ENCODE measurements around the gene NAP1L1. TPM values are rescaled to one million over a fixed set of nuclear protein-coding genes. Genes with fewer than 3 reads are reported as not detected.

The NAP1L1 gene
- total RNA-seq, 4 donors from 2014 or later, result 336 to 660 (median 421) TPM

GRCh38 chr12:76065917-76066316 lies 18.6 kb downstream of the NAP1L1 start:
- intact Hi-C loops (cut with DNase I; ENCODE audit: low total_unique reads) (no loop called here), in situ Hi-C loops (cut with MboI; ENCODE audit: low sequenced_read_pairs in 4 of 4) (no loop called here)
- ATAC-seq (no peak), DNase-seq (no peak)
- TF ChIP-seq CTCF (IDR thresholded peaks at IDR 0.05 in 4 of 5, conservative IDR thresholded peaks at IDR 0.05 in 1 of 5), result no peak
- no peak for TF ChIP-seq POLR2A (IDR thresholded peaks at IDR 0.05)
- no peaks in the 10 kb centered on the region for H3K9me3 ChIP-seq
- no peak overlapping the region for H3K4me3 ChIP-seq
- no peaks in the 10 kb centered on the region for H3K27me3 ChIP-seq
- peaks cover 3 to 12% of the 10 kb centered on the region in 2 donors for H3K4me1 ChIP-seq
- no peak overlapping the region for H3K27ac ChIP-seq
- H3K36me3 ChIP-seq, result peaks cover 0 to 53% of the 10 kb centered on the region in 2 donors

GRCh38 chr12:76064904-76065303 lies 19.6 kb downstream of the NAP1L1 start:
- ATAC-seq (no peak), DNase-seq (no peak)
- Histone ChIP-seq H3K4me1 (peaks cover 3 to 9% of the 10 kb centered on the region in 2 donors), H3K36me3 (peaks cover 0 to 57% of the 10 kb centered on the region in 2 donors), H3K9me3 (no peaks in the 10 kb centered on the region), H3K27me3 (no peaks in the 10 kb centered on the region), H3K27ac (no peak overlapping the region), H3K4me3 (no peak overlapping the region)
- in situ Hi-C loops (cut with MboI; ENCODE audit: low sequenced_read_pairs in 4 of 4) (no loop called here), intact Hi-C loops (cut with DNase I; ENCODE audit: low total_unique reads) (no loop called here)
- TF ChIP-seq POLR2A (IDR thresholded peaks at IDR 0.05) (no peak), CTCF (IDR thresholded peaks at IDR 0.05 in 4 of 5, conservative IDR thresholded peaks at IDR 0.05 in 1 of 5) (no peak)

- Histone ChIP-seq H3K27ac (no peak overlapping the region), H3K9me3 (no peaks in the 10 kb centered on the region), H3K27me3 (no peaks in the 10 kb centered on the region), H3K4me3 (no peak overlapping the region), H3K36me3 (peaks cover 0 to 71% of the 10 kb centered on the region in 2 donors), H3K4me1 (no peaks in the 10 kb centered on the region)
- in situ Hi-C loops (cut with MboI; ENCODE audit: low sequenced_read_pairs in 4 of 4) (no loop called here), intact Hi-C loops (cut with DNase I; ENCODE audit: low total_unique reads) (no loop called here)
- no peak for ATAC-seq
- no peak for DNase-seq
- TF ChIP-seq POLR2A (IDR thresholded peaks at IDR 0.05), result no peak
- TF ChIP-seq CTCF (IDR thresholded peaks at IDR 0.05 in 4 of 5, conservative IDR thresholded peaks at IDR 0.05 in 1 of 5), result no peak
Measured at GRCh38 chr12:76060111-76060510, 24.4 kb downstream of the NAP1L1 start.

- Histone ChIP-seq H3K4me1 (no peaks in the 10 kb centered on the region), H3K27ac (no peak overlapping the region), H3K36me3 (peaks cover 3 to 83% of the 10 kb centered on the region in 2 donors), H3K27me3 (no peaks in the 10 kb centered on the region), H3K9me3 (no peaks in the 10 kb centered on the region), H3K4me3 (no peak overlapping the region)
- TF ChIP-seq CTCF (IDR thresholded peaks at IDR 0.05 in 4 of 5, conservative IDR thresholded peaks at IDR 0.05 in 1 of 5), result no peak
- TF ChIP-seq POLR2A (IDR thresholded peaks at IDR 0.05), result no peak
- no peak for ATAC-seq
- intact Hi-C loops (cut with DNase I; ENCODE audit: low total_unique reads) (no loop called here), in situ Hi-C loops (cut with MboI; ENCODE audit: low sequenced_read_pairs in 4 of 4) (no loop called here)
- no peak for DNase-seq
Measured at GRCh38 chr12:76057326-76057725, 27.2 kb downstream of the NAP1L1 start.

GRCh38 chr12:76055393-76055792 lies 29.1 kb downstream of the NAP1L1 start:
- in situ Hi-C loops (cut with MboI; ENCODE audit: low sequenced_read_pairs in 4 of 4), result no loop called here
- intact Hi-C loops (cut with DNase I; ENCODE audit: low total_unique reads), result no loop called here
- no peak overlapping the region for H3K4me3 ChIP-seq
- no peaks in the 10 kb centered on the region for H3K9me3 ChIP-seq
- H3K27ac ChIP-seq, result no peak overlapping the region
- DNase-seq (no peak), ATAC-seq (no peak)
- H3K4me1 ChIP-seq, result no peaks in the 10 kb centered on the region
- TF ChIP-seq CTCF (IDR thresholded peaks at IDR 0.05 in 4 of 5, conservative IDR thresholded peaks at IDR 0.05 in 1 of 5) (no peak), POLR2A (IDR thresholded peaks at IDR 0.05) (no peak)
- H3K36me3 ChIP-seq, result peaks cover 3 to 91% of the 10 kb centered on the region in 2 donors
- H3K27me3 ChIP-seq, result no peaks in the 10 kb centered on the region
